GM18505 (cell line): Measurements from ENCODE around the gene OR2J1.
"Not testable (repeated sequence)": the region's sequence is repeated elsewhere in the genome, so short reads cannot be mapped to it uniquely, and the experiment has no call there.

ENCODE experiments used
- ATAC-seq: cut with Tn5 transposase; IDR thresholded peaks from one replicate; pipeline ENCODE4 v1.9.1; 2021; ENCODE audit not compliant: unreplicated experiment
- POLR2A ChIP-seq: IDR thresholded peaks from 4 replicates; pipeline ENCODE4 v1.6.1; 2011; ENCODE audit warnings: borderline replicate concordance; ENCODE audit not compliant: insufficient read depth, insufficient read length; ENCODE audit errors: extremely low read depth

The OR2J1 gene

DNA sequence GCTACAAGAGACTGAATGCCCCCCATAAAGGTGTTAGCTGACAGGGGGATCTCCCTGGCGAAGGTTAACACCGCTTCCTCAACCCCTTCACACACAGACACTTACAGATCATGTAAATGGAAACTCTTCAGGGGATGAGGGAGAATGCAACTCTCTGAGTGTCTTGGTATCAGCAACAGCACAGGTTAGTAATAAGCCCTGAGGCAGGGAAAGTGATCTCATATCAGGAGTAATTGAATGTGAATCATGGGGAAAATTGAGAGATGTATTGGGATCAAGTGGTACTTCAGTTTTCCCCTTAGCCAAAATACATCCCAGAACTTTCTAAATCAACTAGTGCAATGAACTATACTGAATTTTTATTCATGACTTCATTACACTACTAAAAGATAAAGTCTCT is 32.4 kb downstream of the OR2J1 start:
- TF ChIP-seq POLR2A = no peak
- ATAC-seq = no peak

- no peak for ATAC-seq
- no peak for TF ChIP-seq POLR2A
These were observed 38.4 kb downstream of the OR2J1 start for GRCh38 chr6:29137724-29138123.

DNA sequence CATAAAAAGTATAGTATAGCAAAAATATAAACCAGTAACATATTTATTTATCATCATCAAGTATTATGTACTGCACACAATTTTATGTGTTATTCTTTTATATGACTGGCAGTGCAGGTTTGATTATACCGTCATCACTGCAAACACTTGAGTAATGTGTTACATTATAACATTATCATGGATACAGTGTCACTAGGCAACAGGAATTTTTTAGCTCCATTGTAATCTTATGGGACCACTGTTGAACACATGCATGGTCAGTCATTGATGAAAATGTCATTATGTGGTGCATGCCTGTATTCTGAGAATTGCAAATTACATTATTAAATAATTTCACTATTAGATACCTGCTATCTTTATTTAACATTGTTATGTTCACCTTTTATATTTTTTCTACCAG is 42.3 kb downstream of the OR2J1 start:
- no peak for TF ChIP-seq POLR2A
- no peak for ATAC-seq

- no peak for ATAC-seq
These were observed 43.0 kb downstream of the OR2J1 start for GRCh38 chr6:29142309-29142708.

GRCh38 chr6:29146179-29146578 is 46.9 kb downstream of the OR2J1 start:
- no peak for TF ChIP-seq POLR2A
- no peak for ATAC-seq

More at GRCh38 chr6:29142309-29142708, 43.0 kb downstream of the OR2J1 start:
- no peak for TF ChIP-seq POLR2A

- no peak for TF ChIP-seq POLR2A
- ATAC-seq = no peak
These were observed 47.8 kb downstream of the OR2J1 start for GRCh38 chr6:29147074-29147473.

DNA sequence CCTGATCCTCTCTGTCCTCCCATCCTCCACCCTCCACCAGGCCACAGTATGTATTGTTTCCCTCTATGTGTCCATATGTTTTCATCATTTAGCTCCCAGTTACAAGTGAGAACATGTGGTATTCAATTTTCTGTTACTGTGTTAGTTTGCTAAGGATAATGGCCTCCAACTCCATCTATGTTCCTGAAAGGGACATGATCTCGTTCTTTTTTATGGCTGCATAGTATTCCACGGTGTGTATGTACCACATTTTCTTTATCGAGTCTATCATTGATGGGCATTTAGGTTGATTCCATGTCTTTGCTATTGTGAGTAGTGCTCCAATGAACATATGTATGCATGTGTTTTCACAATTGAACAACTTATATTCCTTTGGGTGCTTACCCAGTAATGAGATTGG is 50.2 kb downstream of the OR2J1 start:
- ATAC-seq = not testable (repeated sequence)
